G401 (cell line): Measurements from ENCODE around the gene CCNI2. TPM values are rescaled to one million over a fixed set of nuclear protein-coding genes. Genes with fewer than 3 reads are reported as not detected.
"Not testable (repeated sequence)": the region's sequence is repeated elsewhere in the genome, so short reads cannot be mapped to it uniquely, and the experiment has no call there.

Source experiments
- DNase-seq: peaks from one replicate; pipeline ENCODE4 v3.0.0-alpha.2; 2015; ENCODE audit warnings: low spot score
- in situ Hi-C: cut with HindIII; loops from 2 replicates; pipeline ENCODE4 v1.10.0; 2016; ENCODE audit warnings: low sequenced_read_pairs, mixed read lengths
- total RNA-seq: library from RNA; depleted of rRNA; stranded (reverse); fragments of >200 nt; shearing (Covaris generic); gene quantifications from 2 replicates; pipeline ENCODE4 v1.2.3, GENCODE V29; 2014; rRNA removed

CCNI2 gene
- total RNA-seq, 1 experiment from 2014 or later: 0.07 TPM

- DNase-seq: no peak
- in situ Hi-C loops: no loop called here
Observed at GRCh38 chr5:132800545-132800944, 53.3 kb downstream of the CCNI2 start.

GRCh38 chr5:132802044-132802684 lies 54.9 kb downstream of the CCNI2 start:
- no peak for DNase-seq
- in situ Hi-C loops: no loop called here

GRCh38 chr5:132802685-132803066 lies 55.5 kb downstream of the CCNI2 start:
- DNase-seq, in situ Hi-C loops: not testable (repeated sequence)

Other genes starting within 250 kb of the CCNI2 start
- gene IL5, start 203.9 kb upstream of the CCNI2 start, total RNA-seq: not detected in 2 replicates
- gene RAD50, start 190.4 kb upstream of the CCNI2 start, total RNA-seq: 11.4 and 39.4 TPM in 2 replicates
- gene IL13, start 89.3 kb upstream of the CCNI2 start, total RNA-seq: not detected in 2 replicates
- gene IL4, start 73.4 kb upstream of the CCNI2 start, total RNA-seq: not detected in 2 replicates
- gene KIF3A, start 9.9 kb upstream of the CCNI2 start, total RNA-seq: 1.4 and 6.4 TPM in 2 replicates
- 33.3 and 47.8 TPM in 2 replicates for gene SEPTIN8, start 29.8 kb downstream of the CCNI2 start, total RNA-seq
- gene SOWAHA, start 65.9 kb downstream of the CCNI2 start, total RNA-seq: 0.78 and 1.1 TPM in 2 replicates
- gene SHROOM1, start 83.2 kb downstream of the CCNI2 start, total RNA-seq: 3.1 and 5.9 TPM in 2 replicates
- 0.12 and 1.3 TPM in 2 replicates for gene GDF9, start 119.0 kb downstream of the CCNI2 start, total RNA-seq
- gene UQCRQ, start 119.2 kb downstream of the CCNI2 start, total RNA-seq: 108 and 215 TPM in 2 replicates
- not detected in 2 replicates for gene LEAP2, start 126.2 kb downstream of the CCNI2 start, total RNA-seq
- gene AFF4, start 216.2 kb downstream of the CCNI2 start, total RNA-seq: 19.5 and 21.3 TPM in 2 replicates